Neuronal stem cell (in vitro differentiated cells): Measurements from ENCODE around the gene UNC13A.

ENCODE experiments used
- DNase-seq: peaks from one replicate; pipeline ENCODE4 v3.0.0-alpha.2; 2013; ENCODE audit warnings: low spot score
- H2AFZ ChIP-seq: one replicate; pipeline ENCODE4 v1.6.1; 2013; ENCODE audit warnings: mild to moderate bottlenecking, low read length, inconsistent platforms
- H2AK5ac ChIP-seq: 2 replicates; pipeline ENCODE4 v1.6.1; 2013; ENCODE audit warnings: low read depth, mild to moderate bottlenecking, inconsistent platforms, low read length, moderate library complexity, mixed read lengths
- H2BK120ac ChIP-seq: 2 replicates; pipeline ENCODE4 v1.6.1; 2013; ENCODE audit warnings: low read depth, mild to moderate bottlenecking, inconsistent platforms, low read length, moderate library complexity, mixed read lengths
- H2BK12ac ChIP-seq: one replicate; pipeline ENCODE4 v1.6.1; 2013; ENCODE audit warnings: low read length, inconsistent platforms
- H2BK15ac ChIP-seq: 2 replicates; pipeline ENCODE4 v1.6.1; 2013; ENCODE audit warnings: mild to moderate bottlenecking, low read length, inconsistent platforms, mixed read lengths
- H2BK5ac ChIP-seq: one replicate; pipeline ENCODE4 v1.6.1; 2013; ENCODE audit warnings: inconsistent platforms, mild to moderate bottlenecking, low read length, moderate library complexity
- H3K14ac ChIP-seq: one replicate; pipeline ENCODE4 v1.6.1; 2013; ENCODE audit warnings: low read length, inconsistent platforms
- H3K18ac ChIP-seq: 2 replicates; pipeline ENCODE4 v1.6.1; 2013; ENCODE audit warnings: low read length, inconsistent platforms
- H3K23ac ChIP-seq: 2 replicates; pipeline ENCODE4 v1.6.1; 2013; ENCODE audit warnings: low read depth, mild to moderate bottlenecking, mixed read lengths, low read length, inconsistent platforms; ENCODE audit not compliant: poor library complexity
- H3K27ac ChIP-seq: replicated peaks from 3 replicates; pipeline ENCODE4 v1.5.1; 2013; ENCODE audit warnings: low read length, inconsistent platforms
- H3K27me3 ChIP-seq, 3 experiments: 2 replicates each; pipeline ENCODE4 v1.6.1; 2013; ENCODE audit warnings: low read length in 3 of 3, mild to moderate bottlenecking in 2 of 3, inconsistent platforms in 1 of 3, low read depth in 1 of 3, mixed read lengths in 1 of 3, moderate library complexity in 1 of 3; ENCODE audit not compliant: control insufficient read depth in 3 of 3, insufficient read depth in 3 of 3
- H3K36me3 ChIP-seq, 2 donors: replicated peaks in 1 of 2; 2 replicates each; pipeline ENCODE4 v1.6.1; 2013; ENCODE audit warnings: low read length in 2 of 2; ENCODE audit not compliant: control insufficient read depth in 2 of 2, insufficient read depth in 2 of 2
- H3K4ac ChIP-seq: 2 replicates; pipeline ENCODE4 v1.6.1; 2013; ENCODE audit warnings: inconsistent platforms, mild to moderate bottlenecking, low read length, moderate library complexity
- H3K4me1 ChIP-seq, 2 donors: 1 replicate in 1 of 2; 2 replicates in 1 of 2; pipeline ENCODE4 v1.6.1; 2013; ENCODE audit warnings: low read length in 2 of 2, low read depth in 1 of 2; ENCODE audit not compliant: control insufficient read depth in 2 of 2, insufficient read depth in 1 of 2
- H3K4me2 ChIP-seq: one replicate; pipeline ENCODE4 v1.6.1; 2013; ENCODE audit warnings: mild to moderate bottlenecking, low read length, inconsistent platforms; ENCODE audit not compliant: insufficient read depth, poor library complexity, severe bottlenecking
- H3K4me3 ChIP-seq, 2 donors: 2 replicates each; pipeline ENCODE4 v1.5.1; 2013; ENCODE audit warnings: low read length in 2 of 2, mild to moderate bottlenecking in 2 of 2, inconsistent platforms in 1 of 2, moderate library complexity in 1 of 2
- H3K79me1 ChIP-seq: one replicate; pipeline ENCODE4 v1.6.1; 2013; ENCODE audit warnings: low read depth, mild to moderate bottlenecking, inconsistent platforms, low read length, moderate library complexity
- H3K9ac ChIP-seq: one replicate; pipeline ENCODE4 v1.6.1; 2013; ENCODE audit warnings: mild to moderate bottlenecking, low read depth, low read length, inconsistent platforms; ENCODE audit not compliant: poor library complexity
- H3K9me3 ChIP-seq, 2 donors: replicated peaks in 1 of 2; 2 replicates each; pipeline versions ENCODE3 to v1.6.1; 2013; ENCODE audit warnings: low read length in 2 of 2, mild to moderate bottlenecking in 2 of 2, inconsistent platforms in 1 of 2, low read depth in 1 of 2, mixed read lengths in 1 of 2, moderate library complexity in 1 of 2; ENCODE audit not compliant: control insufficient read depth in 2 of 2, insufficient read depth in 1 of 2
- H4K8ac ChIP-seq: one replicate; pipeline ENCODE4 v1.6.1; 2013; ENCODE audit warnings: low read depth, mild to moderate bottlenecking, inconsistent platforms, low read length, moderate library complexity
- H4K91ac ChIP-seq: one replicate; pipeline ENCODE4 v1.6.1; 2013; ENCODE audit warnings: low read length, low read depth, mild to moderate bottlenecking, inconsistent platforms; ENCODE audit not compliant: poor library complexity
- WGBS, 2 donors: extraction: QIAGEN DNeasy Blood & Tissue Kit; methylation state at CpG; one replicate each; pipeline ENCODE4 v1.1.7; 2013; ENCODE audit warnings: missing lambda C conversion rate in 2 of 2, mixed read lengths in 1 of 2; ENCODE audit not compliant: insufficient read length in 2 of 2, insufficient replicate concordance in 1 of 2; ENCODE audit errors: extremely low coverage in 2 of 2; 5-methylcytosine and 5-hydroxymethylcytosine counted together

UNC13A gene

GRCh38 chr19:17725422-17726078 is 37.4 kb upstream of the UNC13A start:
- Histone ChIP-seq H2BK12ac (no peak overlapping the region), H2BK120ac (no peak overlapping the region), H3K9me3 (peaks cover 0 to 4% of the 10 kb centered on the region in 2 donors), H3K27ac (no peak overlapping the region), H3K4ac (no peak overlapping the region), H3K27me3 (no peaks in the 10 kb centered on the region), H2AFZ (no peak overlapping the region), H2BK5ac (no peak overlapping the region), H3K18ac (no peak overlapping the region), H3K4me3 (no peak overlapping the region), H3K79me1 (peaks cover 29% of the 10 kb centered on the region), H3K4me1 (peaks cover under 1 to 5% of the 10 kb centered on the region in 2 donors), H2BK15ac (no peak overlapping the region), H3K36me3 (peaks cover 63 to 94% of the 10 kb centered on the region in 2 donors), H3K4me2 (no peak overlapping the region), H2AK5ac (no peak overlapping the region), H4K8ac (no peak overlapping the region), H3K9ac (peak overlapping the region; percentile 21), H3K23ac (no peak overlapping the region), H3K14ac (no peak overlapping the region), H4K91ac (no peak overlapping the region)
- DNase-seq = no peak
- WGBS, 2 donors = no CpG with 5 or more reads among the region's 21 CpGs

- no peaks in the 10 kb centered on the region for H3K27me3 ChIP-seq
- H3K9ac ChIP-seq = no peak overlapping the region
- H3K36me3 ChIP-seq = peaks cover 59 to 85% of the 10 kb centered on the region in 2 donors
- no peak for DNase-seq
- no peak overlapping the region for H3K14ac ChIP-seq
- peaks cover 7 to 10% of the 10 kb centered on the region in 2 donors for H3K4me1 ChIP-seq
- H3K4ac ChIP-seq = no peak overlapping the region
- H2AFZ ChIP-seq = no peak overlapping the region
- H3K27ac ChIP-seq = no peak overlapping the region
- H2BK120ac ChIP-seq = no peak overlapping the region
- H4K8ac ChIP-seq = no peak overlapping the region
- no peak overlapping the region for H2BK5ac ChIP-seq
- no peak overlapping the region for H2AK5ac ChIP-seq
- no peak overlapping the region for H3K23ac ChIP-seq
- H4K91ac ChIP-seq = no peak overlapping the region
- no CpG with 5 or more reads among the region's 7 CpGs for WGBS, 2 donors
- no peak overlapping the region for H3K4me3 ChIP-seq
- no peak overlapping the region for H3K4me2 ChIP-seq
- H2BK12ac ChIP-seq = no peak overlapping the region
- H3K9me3 ChIP-seq = no peaks in the 10 kb centered on the region
- peaks cover 37% of the 10 kb centered on the region for H3K79me1 ChIP-seq
- H2BK15ac ChIP-seq = no peak overlapping the region
- H3K18ac ChIP-seq = no peak overlapping the region
Observed at GRCh38 chr19:17724655-17725054, 36.5 kb upstream of the UNC13A start.

GRCh38 chr19:17722655-17723240 is 34.6 kb upstream of the UNC13A start:
- Histone ChIP-seq H2AK5ac (no peak overlapping the region), H3K27ac (no peak overlapping the region), H3K4me1 (peaks cover 13 to 14% of the 10 kb centered on the region in 2 donors), H3K9ac (no peak overlapping the region), H3K27me3 (no peaks in the 10 kb centered on the region), H3K36me3 (peaks cover 43 to 66% of the 10 kb centered on the region in 2 donors), H2AFZ (no peak overlapping the region), H4K8ac (no peak overlapping the region), H3K4me2 (no peak overlapping the region), H3K9me3 (no peaks in the 10 kb centered on the region), H3K14ac (no peak overlapping the region), H2BK12ac (no peak overlapping the region), H3K18ac (no peak overlapping the region), H2BK120ac (no peak overlapping the region), H3K79me1 (peaks cover 33% of the 10 kb centered on the region), H2BK15ac (no peak overlapping the region), H4K91ac (no peak overlapping the region), H2BK5ac (no peak overlapping the region), H3K4ac (no peak overlapping the region), H3K4me3 (no peak overlapping the region), H3K23ac (no peak overlapping the region)
- DNase-seq = no peak
- 100% methylated on average over 1 of the region's 12 CpGs; no CpG with 5 or more reads in 1 of the 2 donors for WGBS, 2 donors

DNA sequence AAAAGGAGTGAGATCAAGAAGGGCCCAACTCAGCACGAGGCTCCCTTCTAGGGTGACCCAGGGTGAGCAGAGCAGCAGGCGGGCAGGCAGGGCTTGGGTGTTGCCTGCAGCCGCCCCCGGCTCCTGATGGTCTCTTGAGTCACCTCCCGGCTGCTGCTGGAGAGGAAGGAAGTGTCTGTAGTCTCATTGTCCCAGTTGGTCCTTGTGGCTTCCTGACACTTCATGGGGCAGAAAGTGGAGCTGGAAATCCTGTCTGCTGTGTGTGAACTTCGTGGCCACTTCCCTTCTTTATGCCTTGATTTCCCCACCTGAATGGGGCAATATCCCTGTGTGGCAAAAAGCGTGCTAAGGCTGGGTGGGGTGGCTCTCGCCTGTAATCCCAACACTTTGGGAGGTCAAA is 33.7 kb upstream of the UNC13A start:
- WGBS, 2 donors = no CpG with 5 or more reads among the region's 8 CpGs
- H2BK120ac ChIP-seq = no peak overlapping the region
- H3K4me1 ChIP-seq = peaks cover 13 to 14% of the 10 kb centered on the region in 2 donors
- no peak overlapping the region for H2AK5ac ChIP-seq
- peaks cover 34 to 57% of the 10 kb centered on the region in 2 donors for H3K36me3 ChIP-seq
- no peaks in the 10 kb centered on the region for H3K9me3 ChIP-seq
- no peak overlapping the region for H4K91ac ChIP-seq
- peaks cover 0 to 2% (median 0%) of the 10 kb centered on the region in 3 experiments for H3K27me3 ChIP-seq
- H3K14ac ChIP-seq = no peak overlapping the region
- H3K9ac ChIP-seq = no peak overlapping the region
- no peak overlapping the region for H3K4me3 ChIP-seq
- H2BK5ac ChIP-seq = no peak overlapping the region
- no peak overlapping the region for H3K4ac ChIP-seq
- no peak overlapping the region for H3K27ac ChIP-seq
- H3K18ac ChIP-seq = no peak overlapping the region
- no peak overlapping the region for H3K23ac ChIP-seq
- H2BK12ac ChIP-seq = no peak overlapping the region
- H2AFZ ChIP-seq = no peak overlapping the region
- H3K4me2 ChIP-seq = no peak overlapping the region
- no peak for DNase-seq
- peaks cover 33% of the 10 kb centered on the region for H3K79me1 ChIP-seq
- H2BK15ac ChIP-seq = no peak overlapping the region
- H4K8ac ChIP-seq = no peak overlapping the region
